HCT116 (cell line): ENCODE results near the gene OR2S2. TPM values are rescaled to one million over a fixed set of nuclear protein-coding genes. Genes with fewer than 3 reads are reported as not detected.

Experiments
- ATAC-seq: fragments of 200-7000 bp; cut with Tn5 transposase; 2 replicates; pipeline ENCODE4 v1.9.1; 2020; ENCODE audit warnings: mild to moderate bottlenecking, moderate library complexity
- Bru-seq: library from RNA; stranded (reverse); fragments of 400-500 nt; gene quantifications from one replicate; lab custom pipeline; 2021; lab: Mats Ljungman, UMichigan
- BruChase-seq, 2 experiments: library from RNA; stranded (reverse); fragments of 400-500 nt; gene quantifications; one replicate each; lab custom pipeline; 2021; lab: Mats Ljungman, UMichigan
- BruUV-seq: library from RNA; stranded (reverse); fragments of 400-500 nt; replicated peaks from 2 replicates; lab custom pipeline; 2021; lab: Mats Ljungman, UMichigan
- CTCF ChIA-PET: fragments of 300-600 bp; sonication (Branson Sonifier 250); formaldehyde crosslinking; loops from one replicate; lab custom pipeline; 2021; ENCODE audit warnings: antibody characterized with exemption; lab: Charles Lee
- POLR2A ChIA-PET: fragments of 300-600, 350-600 bp; sonication (Branson Sonifier 250); formaldehyde crosslinking; loops from one replicate; lab custom pipeline; 2021; ENCODE audit warnings: antibody characterized with exemption; lab: Charles Lee
- RAD21 ChIA-PET, 2 experiments: fragments of 300-600 bp; sonication (Branson Sonifier 250); formaldehyde crosslinking; loops; one replicate each; lab custom pipeline; 2023; ENCODE audit warnings: low total read pairs in 2 of 2; ENCODE audit not compliant: uncharacterized antibody in 2 of 2, unreplicated experiment in 2 of 2, low non-redundant PET in 1 of 2; lab: Charles Lee
- DNase-seq: peaks from one replicate; pipeline ENCODE4 v3.0.0-alpha.2; 2010; ENCODE audit warnings: low read depth, low spot score
- H2AFZ ChIP-seq: fragments of 200-600 bp; shearing (Covaris generic), sonication (generic); 2 replicates; pipeline ENCODE4 v1.6.1; 2017; ENCODE audit warnings: low read depth, mixed run types, mixed read lengths, antibody characterized with exemption, low read length; ENCODE audit not compliant: poor library complexity, severe bottlenecking
- H3K27ac ChIP-seq: 2 replicates; pipeline ENCODE4 v1.5.1; 2012; ENCODE audit warnings: low read depth, low read length
- H3K27me3 ChIP-seq: fragments of 200-600 bp; sonication (generic); 2 replicates; pipeline ENCODE4 v1.6.1; 2016; ENCODE audit warnings: mixed run types, low read length, mixed read lengths; ENCODE audit not compliant: insufficient read depth
- H3K36me3 ChIP-seq, 2 experiments: fragments of 200-500 bp in 1 of 2; fragments of 200-600 bp in 1 of 2; sonication (Bioruptor generic) in 1 of 2; sonication (generic) in 1 of 2; 2 replicates each; pipeline versions ENCODE4 v1.5.1 to v1.6.1; 2014 to 2016; ENCODE audit warnings: low read length in 2 of 2, inconsistent platforms in 1 of 2, mixed read lengths in 1 of 2, mixed run types in 1 of 2; ENCODE audit not compliant: insufficient read depth in 2 of 2, control insufficient read depth in 1 of 2
- H3K4me1 ChIP-seq, 2 experiments: fragments of 200-600 bp in 1 of 2; sonication (generic) in 1 of 2; 2 replicates each; pipeline versions ENCODE4 v1.5.1 to v1.6.1; 2012 to 2017; ENCODE audit warnings: low read length in 2 of 2, inconsistent platforms in 1 of 2, mild to moderate bottlenecking in 1 of 2, mixed read lengths in 1 of 2, mixed run types in 1 of 2, moderate library complexity in 1 of 2; ENCODE audit not compliant: insufficient read depth in 2 of 2, control insufficient read depth in 1 of 2
- H3K4me2 ChIP-seq: fragments of 200-600 bp; sonication (generic); 2 replicates; pipeline ENCODE4 v1.6.1; 2017; ENCODE audit warnings: mixed run types, low read length, mixed read lengths
- H3K4me3 ChIP-seq, 2 experiments: fragments of 200-600 bp in 1 of 2; sonication (generic) in 1 of 2; replicated peaks in 1 of 2; 2 replicates each; pipeline ENCODE4 v1.5.1; 2011 to 2016; ENCODE audit warnings: low read length in 2 of 2, control low read depth in 1 of 2, low read depth in 1 of 2, mild to moderate bottlenecking in 1 of 2, mixed read lengths in 1 of 2, mixed run types in 1 of 2
- H3K79me2 ChIP-seq: fragments of 200-600 bp; sonication (generic); 2 replicates; pipeline ENCODE4 v1.6.1; 2017; ENCODE audit warnings: mild to moderate bottlenecking, mixed run types, low read length, moderate library complexity, mixed read lengths; ENCODE audit not compliant: insufficient read depth
- H3K9ac ChIP-seq: fragments of 200-600 bp; sonication (generic); 2 replicates; pipeline ENCODE4 v1.6.1; 2016; ENCODE audit warnings: low read length, mixed read lengths
- H3K9me2 ChIP-seq: fragments of 200-600 bp; sonication (generic), shearing (Covaris generic); 2 replicates; pipeline ENCODE4 v1.6.1; 2017; ENCODE audit warnings: mixed run types, mild to moderate bottlenecking, moderate library complexity; ENCODE audit not compliant: insufficient read depth
- H3K9me3 ChIP-seq, 2 experiments: fragments of 200-500 bp in 1 of 2; fragments of 200-600 bp in 1 of 2; sonication (Bioruptor generic) in 1 of 2; sonication (generic) in 1 of 2; 2 replicates each; pipeline ENCODE4 v1.6.1; 2014 to 2017; ENCODE audit warnings: low read length in 2 of 2, mixed read lengths in 2 of 2, inconsistent platforms in 1 of 2, low read depth in 1 of 2, mild to moderate bottlenecking in 1 of 2, mixed run types in 1 of 2, moderate library complexity in 1 of 2; ENCODE audit not compliant: control insufficient read depth in 1 of 2, insufficient read depth in 1 of 2
- H4K20me1 ChIP-seq: fragments of 200-600 bp; sonication (generic), shearing (Covaris generic); 2 replicates; pipeline ENCODE4 v1.6.1; 2017; ENCODE audit warnings: mixed run types, mild to moderate bottlenecking, moderate library complexity; ENCODE audit not compliant: insufficient read depth
- CEBPB ChIP-seq: IDR thresholded peaks from 2 replicates; pipeline ENCODE4 v1.6.1; 2012; ENCODE audit warnings: low read depth
- ELF1 ChIP-seq: IDR thresholded peaks from 2 replicates; pipeline ENCODE4 v1.6.1; 2012; ENCODE audit warnings: low read depth, borderline replicate concordance
- EZH2 ChIP-seq: fragments of 200-600 bp; sonication (generic); IDR thresholded peaks from 2 replicates; pipeline ENCODE4 v1.6.1; 2017; ENCODE audit warnings: antibody characterized with exemption, mixed run types
- JUND ChIP-seq: IDR thresholded peaks from 2 replicates; pipeline ENCODE4 v1.6.1; 2012
- POLR2AphosphoS5 ChIP-seq: IDR thresholded peaks from 2 replicates; pipeline ENCODE4 v1.6.1; 2011; ENCODE audit warnings: mild to moderate bottlenecking, low read depth, low read length, moderate library complexity
- SIN3A ChIP-seq: IDR thresholded peaks from 2 replicates; pipeline ENCODE4 v1.6.1; 2012; ENCODE audit warnings: low read depth
- TCF7L2 ChIP-seq: IDR thresholded peaks from 2 replicates; pipeline ENCODE4 v1.7.0; 2011; ENCODE audit warnings: borderline replicate concordance, inconsistent platforms; ENCODE audit not compliant: insufficient read depth, insufficient read length; ENCODE audit errors: extremely low read depth
- ZBTB33 ChIP-seq: IDR thresholded peaks from 2 replicates; pipeline ENCODE4 v1.6.1; 2011; ENCODE audit warnings: mild to moderate bottlenecking, low read length, moderate library complexity; ENCODE audit not compliant: insufficient replicate concordance; ENCODE audit errors: extremely low read depth
- ZNF274 ChIP-seq: fragments of 200-500 bp; sonication (Bioruptor generic); IDR thresholded peaks from 2 replicates; pipeline ENCODE4 v1.6.1; 2014; ENCODE audit warnings: mild to moderate bottlenecking, low read depth, low read length, inconsistent platforms
- intact Hi-C: fragments of 100-400 bp; cut with micrococcal nuclease; formaldehyde crosslinking; loops from 2 replicates; pipeline ENCODE4 v1.10.0; 2022
- long read RNA-seq: library from polyadenylated mRNA; unstranded; transcript quantifications from one replicate; pipeline ENCODE4 v2.0.0, GENCODE V29; 2021; ENCODE audit not compliant: unreplicated experiment
- polyA plus RNA-seq: library from polyadenylated mRNA; unstranded; fragments of >200 nt; gene quantifications from 2 replicates; pipeline ENCODE4 v1.2.1, GENCODE V29; 2012; ENCODE audit warnings: missing spikeins
- total RNA-seq: library from RNA; stranded (reverse); gene quantifications from one replicate; pipeline ENCODE4 v1.2.1, GENCODE V29; 2021; ENCODE audit not compliant: unreplicated experiment

The OR2S2 gene
- not detected for total RNA-seq
- not detected in 2 replicates for polyA plus RNA-seq
- not detected for Bru-seq, nascent RNA
- not detected for BruChase-seq, experiment 1, labeled RNA remaining after a 6-hour chase
- BruChase-seq, experiment 2, labeled RNA remaining after a 2-hour chase, result not detected
- long read RNA-seq, result 0 reads

GRCh38 chr9:35958104-35958837, at the start of gene OR2S2:
OR2S2 (minus strand) TSS chr9:35958154; CDS start chr9:35958098, 56 bp downstream.
- no peaks in the 10 kb centered on the region for H3K27me3 ChIP-seq
- no TSS peak for BruUV-seq
- intact Hi-C loops, result loop anchor here (5.0 kb wide), 1 partner anchor 209 kb away; the partner anchor contains the start of gene CCIN
- no peak within 1 kb of the TSS for H3K27ac ChIP-seq
- H3K9ac ChIP-seq, result no peak within 1 kb of the TSS
- no peak for DNase-seq
- H4K20me1 ChIP-seq, result no peaks in the 10 kb centered on the region
- no peaks in the 10 kb centered on the region for H3K36me3 ChIP-seq
- no peaks in the 10 kb centered on the region for H3K79me2 ChIP-seq
- no peak within 1 kb of the TSS for H2AFZ ChIP-seq
- no peaks in the 10 kb centered on the region for H3K9me3 ChIP-seq
- ChIA-PET RAD21 (no interaction called here), POLR2A (no interaction called here), CTCF (interaction anchor here (1.3 to 4.1 kb wide), 3 partner anchors 12 to 65 kb away, joined by 4 to 32 read pairs (median 4); no protein-coding TSS in a partner anchor)
- H3K4me3 ChIP-seq, result no peak within 1 kb of the TSS
- H3K9me2 ChIP-seq, result no peaks in the 10 kb centered on the region
- H3K4me1 ChIP-seq, result no peaks in the 10 kb centered on the region
- no peak for TF ChIP-seq ZBTB33
- TF ChIP-seq CEBPB, result no peak
- TF ChIP-seq POLR2AphosphoS5, result no peak
- no peak within 1 kb of the TSS for H3K4me2 ChIP-seq
- no peak for ATAC-seq

DNA sequence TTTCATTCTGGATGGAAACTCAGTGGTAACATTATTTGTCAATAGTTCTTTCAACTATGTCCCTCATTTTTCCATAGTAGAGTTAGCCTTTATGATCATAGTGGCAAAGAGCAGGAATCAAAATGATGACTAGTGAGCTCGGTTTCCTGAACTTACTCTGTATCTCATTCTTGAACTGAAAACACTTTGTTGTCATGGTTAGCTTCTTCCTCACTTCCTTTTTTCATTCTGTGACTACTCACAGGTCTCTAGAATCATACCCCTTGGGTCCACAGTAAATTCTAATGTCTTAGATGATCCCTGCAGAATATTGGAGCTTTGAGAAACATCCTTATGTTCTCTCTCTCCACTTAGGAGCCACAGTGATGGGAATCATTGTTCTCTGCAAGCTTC, 49.4 kb upstream of the OR2S2 start:
- CTCF ChIA-PET, result interaction anchor here (5.1 kb wide), 1 partner anchor 17 kb away, joined by 38 read pairs; no protein-coding TSS in a partner anchor
- ATAC-seq (no peak), DNase-seq (no peak)
- no peaks in the 10 kb centered on the region; the same call in 1 of the 2 replicates for H3K27me3 ChIP-seq
- peaks cover 0 to 7% of the 10 kb centered on the region in 2 experiments; a peak in 1 of 4 replicates for H3K9me3 ChIP-seq
- no peak overlapping the region for H3K4me2 ChIP-seq
- H3K4me1 ChIP-seq, result peaks cover 0 to 9% of the 10 kb centered on the region in 2 experiments; a peak in 2 of 4 replicates
- H2AFZ ChIP-seq, result no peak overlapping the region
- intact Hi-C loops, result no loop called here
- H4K20me1 ChIP-seq, result no peaks in the 10 kb centered on the region
- H3K79me2 ChIP-seq, result no peaks in the 10 kb centered on the region
- POLR2A ChIA-PET, result no interaction called here
- H3K27ac ChIP-seq, result no peak overlapping the region
- RAD21 ChIA-PET, result no interaction called here
- no peak overlapping the region for H3K4me3 ChIP-seq
- H3K36me3 ChIP-seq, result no peaks in the 10 kb centered on the region
- BruUV-seq, result no TSS peak
- no peak overlapping the region for H3K9ac ChIP-seq
- TF ChIP-seq TCF7L2 (no peak), EZH2 (no peak), CEBPB (no peak), ELF1 (no peak), JUND (no peak), SIN3A (no peak), ZNF274 (no peak)
- TF ChIP-seq, all 23 proteins: peak for 0
- no peaks in the 10 kb centered on the region for H3K9me2 ChIP-seq
